SKM-1 (cell line): ENCODE data around the gene CITED4.

Experiments used
- DNase-seq: peaks from one replicate; lab custom pipeline; 2025; ENCODE audit not compliant: unreplicated experiment; lab: John Stamatoyannopoulos, UW

Gene CITED4

GRCh38 chr1:40836283-40836682 is 25.9 kb downstream of the CITED4 start:
- no peak for DNase-seq

GRCh38 chr1:40834968-40835545 is 27.1 kb downstream of the CITED4 start:
- no peak for DNase-seq

- no peak for DNase-seq
Observed at GRCh38 chr1:40833979-40834378, 28.2 kb downstream of the CITED4 start.

- no peak for DNase-seq
Observed at GRCh38 chr1:40831001-40831732, 31.0 kb downstream of the CITED4 start.

GRCh38 chr1:40830419-40830943 is 31.7 kb downstream of the CITED4 start:
- DNase-seq, result no peak

GRCh38 chr1:40829631-40830245 is 32.4 kb downstream of the CITED4 start:
- no peak for DNase-seq

GRCh38 chr1:40825996-40826395 is 36.2 kb downstream of the CITED4 start:
- DNase-seq, result no peak

- no peak for DNase-seq
Observed at GRCh38 chr1:40825435-40825788, 36.8 kb downstream of the CITED4 start.

- DNase-seq, result no peak
Observed at GRCh38 chr1:40824591-40825434, 37.4 kb downstream of the CITED4 start.

- DNase-seq, result no peak
Observed at GRCh38 chr1:40823983-40824382, 38.2 kb downstream of the CITED4 start.

GRCh38 chr1:40823345-40823744 is 38.8 kb downstream of the CITED4 start:
- DNase-seq, result no peak

- DNase-seq, result no peak
Observed at GRCh38 chr1:40822890-40823289, 39.3 kb downstream of the CITED4 start.

- DNase-seq, result no peak
Observed at GRCh38 chr1:40820911-40821693, 41.1 kb downstream of the CITED4 start.

- no peak for DNase-seq
Observed at GRCh38 chr1:40820251-40820797, 41.8 kb downstream of the CITED4 start.

GRCh38 chr1:40819101-40819500 is 43.1 kb downstream of the CITED4 start:
- DNase-seq, result no peak

GRCh38 chr1:40818264-40818961 is 43.8 kb downstream of the CITED4 start:
- no peak for DNase-seq

GRCh38 chr1:40817791-40818263 is 44.3 kb downstream of the CITED4 start:
- no peak for DNase-seq

GRCh38 chr1:40815420-40815819 is 46.7 kb downstream of the CITED4 start:
- no peak for DNase-seq
